ENCODE data around the gene ALK. TPM values are rescaled to one million over a fixed set of nuclear protein-coding genes. Genes with fewer than 3 reads are reported as not detected.

ALK gene
- total RNA-seq, 1 donor from 2014 or later: 1.0 TPM

DNA sequence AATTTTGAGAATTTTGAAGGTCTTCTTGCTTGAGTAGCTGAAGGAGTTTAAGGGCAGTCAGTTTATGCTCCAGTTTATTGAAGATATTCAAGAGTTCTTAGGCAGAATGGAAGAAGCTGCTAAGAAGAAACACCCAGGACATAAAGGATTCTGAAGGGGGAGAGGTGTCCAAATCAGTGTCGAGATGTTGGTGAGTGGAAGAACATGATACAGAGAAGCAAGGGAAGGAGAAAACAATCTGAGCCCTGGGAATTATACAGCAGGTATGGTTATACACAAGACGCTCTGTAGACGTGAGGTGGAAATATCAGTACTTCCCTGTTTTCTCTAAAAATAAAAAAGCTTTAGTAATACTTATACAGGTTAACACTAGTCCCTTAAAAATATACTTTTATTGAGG, 746.0 kb downstream of the ALK start:
- DNase-seq (ENCODE audit: low spot score): no peak

DNA sequence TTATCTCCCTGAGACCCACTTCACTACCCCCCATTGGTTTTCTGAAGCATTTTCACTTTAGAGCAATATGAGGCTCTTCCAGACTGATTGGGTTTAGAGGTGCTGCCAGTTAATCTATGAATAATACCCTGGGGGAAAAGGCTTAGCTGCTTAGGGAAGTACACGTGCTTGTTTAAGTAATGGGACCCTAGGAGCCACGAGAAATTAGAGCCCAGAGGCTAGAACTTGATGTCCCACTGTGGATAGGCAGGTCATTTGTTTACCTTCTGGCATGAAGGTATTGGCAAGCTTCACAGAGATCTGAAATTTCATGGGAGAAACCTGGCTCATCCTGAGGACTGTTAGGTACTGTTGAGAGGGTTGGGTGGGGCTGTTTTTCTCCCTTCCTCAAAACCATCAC, 746.4 kb downstream of the ALK start:
- DNase-seq (ENCODE audit: low spot score): no peak

DNA sequence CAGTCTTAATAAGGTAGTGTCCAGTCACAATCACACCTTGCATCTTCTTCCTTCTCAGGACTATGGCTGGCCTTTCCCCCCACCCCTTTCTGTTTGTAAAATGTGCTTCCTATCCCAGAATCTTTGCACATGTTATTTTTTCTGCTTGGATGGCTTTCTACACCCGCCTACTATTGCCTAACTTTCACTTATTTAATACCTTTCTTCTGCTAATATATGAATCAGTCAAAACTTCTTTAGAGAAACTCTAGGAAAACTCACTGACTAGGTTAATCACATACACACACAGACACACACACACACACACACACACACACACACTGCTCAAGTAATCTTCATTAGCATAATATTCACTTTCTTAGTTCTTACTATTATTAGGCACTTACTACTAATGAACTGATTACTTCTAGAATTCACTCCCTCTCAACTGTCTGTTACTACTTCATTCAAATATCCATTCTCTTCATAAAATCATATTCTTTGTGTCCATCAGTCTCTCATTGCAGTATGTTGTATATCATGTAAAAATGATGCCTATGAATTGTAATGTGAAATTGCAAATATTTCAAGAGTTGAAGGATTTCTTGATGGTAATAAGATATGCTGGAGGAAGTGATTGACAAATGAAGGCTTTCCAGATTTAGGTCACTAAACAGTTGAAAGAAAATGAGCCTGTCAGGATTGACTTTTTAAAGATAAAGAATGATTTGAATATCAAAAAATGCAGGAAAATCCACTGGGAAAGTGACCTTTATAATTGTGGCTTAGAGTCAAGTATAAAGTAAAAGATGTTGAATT, 754.9 kb downstream of the ALK start:
- no peak for DNase-seq (ENCODE audit: low spot score)

DNA sequence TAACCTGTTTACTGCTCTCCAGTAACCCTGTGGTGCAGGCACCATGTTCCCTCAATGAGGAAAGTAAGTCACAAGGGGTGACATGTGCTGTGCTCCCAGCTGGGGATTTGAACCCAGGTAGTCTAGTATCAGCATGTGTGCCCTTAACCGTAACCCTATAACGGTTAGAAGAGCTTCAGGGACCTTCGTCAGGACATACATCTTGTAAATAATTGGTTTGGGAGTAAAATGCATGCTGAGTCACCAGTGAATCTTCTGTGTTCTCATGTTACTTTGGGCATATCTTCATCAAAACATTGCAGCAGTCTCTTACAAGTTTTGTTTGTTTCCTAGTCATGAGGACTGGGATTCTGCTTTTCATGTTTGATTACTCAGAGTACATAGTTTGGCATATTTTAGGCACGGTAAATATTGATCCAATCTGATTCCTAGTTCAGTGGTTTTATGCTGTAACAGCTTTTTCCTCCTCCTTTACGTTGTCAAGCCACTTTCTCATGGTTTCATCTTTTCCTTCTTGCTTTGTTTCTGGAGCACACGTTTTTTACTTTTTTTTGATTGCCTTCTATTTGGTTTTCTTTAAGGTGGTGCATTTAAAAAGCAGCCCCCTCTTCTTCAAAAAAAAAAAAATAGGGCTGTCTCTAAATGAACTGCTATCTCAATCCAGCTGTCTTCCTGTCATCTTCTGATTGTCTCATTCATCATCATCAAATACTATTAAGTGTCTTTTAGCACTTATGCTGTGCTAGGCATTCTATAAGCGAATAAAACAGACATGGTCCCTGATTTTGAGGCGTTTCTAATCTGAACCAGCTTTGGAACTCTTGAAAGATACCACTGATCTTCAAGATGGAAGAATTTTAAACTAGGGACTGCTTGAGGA, 755.8 kb downstream of the ALK start:
- no peak for DNase-seq (ENCODE audit: low spot score)

DNA sequence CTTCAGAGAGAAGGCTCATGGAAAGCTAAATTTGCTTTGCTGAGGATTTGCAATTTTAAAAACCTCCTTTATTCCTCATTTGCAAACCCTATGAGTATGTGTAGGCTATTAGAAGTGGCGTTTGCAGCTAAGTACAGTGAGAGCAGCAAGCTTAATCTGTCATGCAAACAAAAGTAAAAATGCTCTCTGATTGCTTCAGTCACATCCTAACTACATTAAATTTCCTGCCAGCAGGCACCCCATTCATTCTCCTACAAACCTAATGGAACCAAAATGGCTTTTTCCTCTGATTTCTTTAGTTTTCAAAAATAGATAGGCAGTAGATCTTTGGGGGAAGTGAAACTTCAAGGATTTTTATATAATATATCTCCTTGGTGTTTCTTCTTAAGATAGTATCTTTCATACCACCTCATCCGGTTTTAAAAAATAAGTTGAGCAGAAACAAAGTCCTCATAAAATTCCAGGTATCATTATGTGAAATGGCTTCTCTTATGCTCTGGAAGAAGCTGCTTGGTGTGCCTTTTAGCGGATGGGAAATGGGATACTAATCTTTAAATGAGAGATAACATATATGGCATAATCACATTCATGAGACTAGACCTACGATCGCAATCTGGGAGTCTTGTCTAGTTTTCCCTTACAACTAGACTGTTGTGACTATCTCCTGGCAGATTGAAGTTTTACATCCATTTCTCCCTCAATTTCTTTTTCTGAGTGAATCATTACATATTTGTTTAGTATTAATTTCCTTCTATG, 757.1 kb downstream of the ALK start:
- no peak for DNase-seq (ENCODE audit: low spot score)

DNA sequence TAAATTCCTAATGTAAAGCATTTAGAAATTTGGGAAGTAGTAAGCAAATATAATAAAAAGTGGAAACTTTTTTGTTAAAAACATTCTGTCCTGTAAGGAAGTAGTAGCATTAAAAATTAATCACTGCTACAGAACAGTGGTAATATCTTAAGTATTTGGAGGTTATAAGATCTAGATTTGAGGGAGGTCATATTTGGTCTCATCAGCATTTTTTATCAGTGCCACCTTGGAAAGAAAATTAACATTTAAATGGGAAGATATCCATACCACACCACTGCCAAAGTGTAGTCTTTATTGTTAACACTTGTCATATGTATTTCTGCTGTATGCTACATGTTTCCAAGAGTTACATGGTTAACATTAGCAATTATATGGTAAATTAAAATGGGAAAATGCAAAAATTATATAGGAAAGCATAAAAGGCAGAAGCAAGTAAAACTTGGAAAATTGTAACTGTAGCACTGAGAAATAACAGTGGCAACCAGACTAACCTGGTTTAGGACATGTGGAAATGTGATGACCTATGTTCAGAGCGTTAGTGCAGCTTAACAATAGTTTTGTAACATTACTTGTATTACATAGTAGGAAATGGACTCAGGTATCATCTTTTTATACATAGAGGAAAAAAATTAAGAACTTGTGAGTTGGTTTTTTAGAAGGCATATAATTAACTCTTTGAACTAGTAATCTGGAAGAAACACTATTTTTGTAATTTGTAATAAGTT, 759.0 kb downstream of the ALK start:
- DNase-seq (ENCODE audit: low spot score): no peak

DNA sequence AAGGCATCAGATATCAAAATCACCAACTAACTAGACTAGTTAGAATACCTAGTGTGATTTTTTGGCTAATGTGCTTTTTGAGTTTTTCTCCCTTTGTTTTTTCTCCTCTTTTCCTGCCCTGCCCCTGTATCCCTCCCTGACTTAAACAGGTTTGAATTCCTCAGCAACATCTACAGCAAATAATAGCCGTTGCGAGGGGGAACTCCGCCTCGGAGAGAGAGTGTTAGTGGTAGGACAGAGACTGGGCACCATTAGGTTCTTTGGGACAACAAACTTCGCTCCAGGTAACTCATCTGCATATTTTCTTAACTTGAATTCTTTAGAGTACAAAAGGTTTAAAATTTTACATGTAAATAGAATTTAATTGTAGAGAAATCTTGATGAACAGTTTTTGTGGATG, 761.2 kb downstream of the ALK start:
- DNase-seq (ENCODE audit: low spot score): no peak

DNA sequence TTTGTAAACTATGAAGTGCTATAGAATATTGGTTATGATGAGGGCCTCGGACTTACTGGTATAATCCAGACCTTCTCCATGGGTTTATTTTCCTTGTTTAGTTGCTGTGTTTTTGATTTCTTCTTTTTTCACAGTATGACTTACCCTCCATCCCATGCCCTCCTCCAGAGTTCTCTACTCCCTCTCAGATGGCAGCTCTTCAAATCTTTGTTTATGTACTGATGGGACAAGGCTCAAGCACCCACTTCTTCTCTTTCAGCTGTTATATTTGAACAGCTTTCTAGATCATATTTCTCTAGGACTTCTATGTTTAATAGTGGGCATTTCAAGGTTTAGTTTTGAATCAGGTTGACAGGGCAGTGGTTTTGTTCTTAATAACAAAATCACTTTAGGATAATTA, 762.3 kb downstream of the ALK start:
- no peak for DNase-seq (ENCODE audit: low spot score)

DNA sequence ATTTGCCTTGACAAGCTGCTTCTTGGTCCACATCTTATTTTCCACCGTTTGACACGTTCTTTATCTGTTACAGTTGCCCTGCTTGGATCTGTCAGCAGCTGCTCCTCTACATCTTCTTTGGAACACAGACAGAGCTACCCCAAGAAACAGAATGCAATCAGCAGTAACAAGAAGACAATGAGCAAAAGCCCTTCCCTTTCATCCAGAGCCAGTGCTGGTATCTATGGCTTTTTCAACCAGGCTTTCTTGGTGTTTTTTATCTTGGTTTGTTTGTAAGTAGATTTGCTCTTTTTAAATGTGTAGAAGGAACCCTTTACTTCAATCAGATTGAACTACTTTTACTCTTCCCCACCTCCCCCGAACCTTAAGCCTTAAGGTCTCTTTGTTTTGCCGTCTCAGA, 764.3 kb downstream of the ALK start:
- DNase-seq (ENCODE audit: low spot score): no peak

DNA sequence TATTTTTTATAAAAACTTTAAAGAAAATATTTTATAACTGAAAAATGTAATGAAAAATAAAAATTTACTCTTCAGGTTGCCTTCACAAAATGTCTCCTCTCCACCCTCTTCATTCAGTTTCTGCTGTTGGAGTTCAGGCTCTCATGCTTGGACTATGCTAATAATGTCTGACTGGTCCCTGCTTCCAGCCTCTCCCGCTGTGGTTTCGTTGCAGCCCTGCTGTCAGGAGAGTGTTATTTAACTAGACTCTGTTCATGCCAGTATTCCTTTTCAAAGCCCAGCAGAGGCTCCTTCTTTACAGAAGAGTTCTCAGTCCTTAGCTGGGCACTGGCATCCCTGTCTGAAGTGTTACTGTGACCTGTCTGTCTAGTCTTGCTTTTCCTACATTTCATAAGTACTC, 765.8 kb downstream of the ALK start:
- DNase-seq (ENCODE audit: low spot score): no peak

DNA sequence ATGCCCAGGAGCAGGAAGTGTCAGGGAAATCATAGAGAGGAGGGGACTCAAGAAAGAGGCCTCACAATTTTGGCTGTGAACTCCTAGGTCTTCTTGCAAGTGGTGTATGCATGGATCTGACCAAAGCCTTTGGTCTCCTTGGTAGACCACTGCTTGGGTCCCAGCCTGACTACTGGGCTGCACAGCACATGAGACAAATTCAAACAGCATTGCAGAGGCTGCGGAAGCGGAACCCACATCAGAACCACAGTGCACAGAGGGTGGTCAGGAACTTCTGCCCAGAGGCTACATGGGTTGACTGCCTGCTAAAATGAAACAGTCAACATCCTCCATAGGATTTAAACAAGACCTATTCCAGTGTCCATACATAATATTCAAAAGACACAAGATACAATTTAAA, 766.8 kb downstream of the ALK start:
- no peak for DNase-seq (ENCODE audit: low spot score)

DNA sequence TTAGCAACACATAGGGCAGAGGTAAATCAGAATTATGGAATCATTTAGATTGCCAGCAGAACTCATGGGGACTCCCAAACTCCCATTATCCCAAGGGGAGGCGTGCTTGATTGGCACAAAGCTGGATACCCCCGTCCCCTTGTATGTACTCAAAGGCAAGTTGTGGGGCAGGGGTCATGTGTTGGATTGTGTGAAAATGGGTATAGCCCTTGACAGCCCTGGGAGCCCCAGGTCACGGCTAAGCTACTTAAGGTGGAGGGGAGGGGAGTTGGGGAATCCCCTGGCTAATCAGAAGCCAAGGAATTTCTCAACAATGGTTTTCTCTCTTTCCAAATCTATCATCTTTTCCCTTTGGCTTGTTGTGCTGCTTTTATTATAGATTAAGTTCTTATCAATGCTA, 773.4 kb downstream of the ALK start:
- DNase-seq (ENCODE audit: low spot score): no peak

DNA sequence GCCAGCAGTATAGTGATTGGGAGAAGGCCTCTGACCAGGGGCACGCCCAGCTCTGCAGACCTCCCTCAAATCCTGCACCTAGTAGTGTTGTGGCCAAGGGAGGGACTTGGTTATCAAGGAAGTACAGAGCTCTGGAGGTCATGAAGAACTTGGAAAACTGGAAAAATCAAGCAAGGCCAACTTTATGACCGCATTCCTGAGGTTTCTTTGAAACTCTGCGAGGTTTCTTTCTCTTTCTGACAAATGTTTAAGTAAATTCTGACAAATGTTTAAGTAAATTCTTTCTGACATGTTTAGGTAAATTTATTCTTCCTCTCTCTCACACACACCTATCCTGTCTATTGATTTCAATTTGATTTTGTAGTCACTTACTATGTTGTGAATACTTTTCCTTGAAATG, 775.2 kb downstream of the ALK start:
- no peak for DNase-seq (ENCODE audit: low spot score)

DNA sequence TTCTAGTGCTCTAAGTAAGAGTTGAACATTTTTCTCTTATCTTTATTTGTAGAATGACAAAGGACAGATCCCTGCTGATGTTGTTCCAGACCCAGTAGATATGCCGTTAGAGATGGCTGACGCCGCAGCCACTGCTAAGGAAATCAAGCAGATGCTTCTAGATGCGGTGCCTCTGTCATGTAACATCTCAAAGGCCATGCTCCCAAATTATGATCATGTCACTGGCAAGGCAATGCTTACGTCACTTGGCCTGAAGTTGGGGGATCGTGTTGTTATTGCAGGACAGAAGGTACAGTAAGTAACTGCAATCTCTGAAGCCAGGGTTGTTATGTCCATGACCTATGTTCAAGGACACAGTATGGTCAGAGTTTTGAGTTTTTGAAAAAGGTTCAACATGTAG, 777.7 kb downstream of the ALK start:
- DNase-seq (ENCODE audit: low spot score): no peak

Other genes with a start within 250 kb of the ALK start
- 124 TPM for gene YPEL5, start 225.4 kb upstream of the ALK start, total RNA-seq